WTC11 (cell line): ENCODE measurements around the gene ZNG1B. TPM values are rescaled to one million over a fixed set of nuclear protein-coding genes. Genes with fewer than 3 reads are reported as not detected.
"Not testable (repeated sequence)": the region's sequence is repeated elsewhere in the genome, so short reads cannot be mapped to it uniquely, and the experiment has no call there.

ENCODE experiments used
- ATAC-seq: fragments of 200-7000 bp; cut with Tn5 transposase; 2 replicates; pipeline ENCODE4 v1.10.0; 2021; ENCODE audit warnings: mild to moderate bottlenecking, moderate library complexity
- CTCF ChIA-PET: fragments of 300-600 bp; sonication (Branson Sonifier 250); formaldehyde crosslinking; loops from one replicate; lab custom pipeline; 2021; ENCODE audit warnings: antibody characterized with exemption; lab: Charles Lee
- POLR2A ChIA-PET: fragments of 350-600 bp; sonication (Branson Sonifier 250); formaldehyde crosslinking; loops from one replicate; lab custom pipeline; 2021; ENCODE audit warnings: antibody characterized with exemption; lab: Charles Lee
- DNase-seq: peaks from one replicate; pipeline ENCODE4 v3.0.0; 2021; ENCODE audit warnings: low spot score
- H3K27ac Mint-ChIP-seq: 2 replicates; pipeline ENCODE4 v1.8.0; 2021; ENCODE audit warnings: mixed read lengths
- H3K27me3 Mint-ChIP-seq: 2 replicates; pipeline ENCODE4 v1.8.0; 2021; ENCODE audit warnings: low read depth, mild to moderate bottlenecking, moderate library complexity, mixed read lengths
- H3K36me3 Mint-ChIP-seq: 2 replicates; pipeline ENCODE4 v1.8.0; 2021; ENCODE audit warnings: mixed read lengths
- H3K4me1 Mint-ChIP-seq: 2 replicates; pipeline ENCODE4 v1.8.0; 2022; ENCODE audit warnings: mixed read lengths
- H3K4me3 Mint-ChIP-seq: 2 replicates; pipeline ENCODE4 v1.8.0; 2021; ENCODE audit warnings: mild to moderate bottlenecking, moderate library complexity, mixed read lengths
- H3K9me3 Mint-ChIP-seq: 2 replicates; pipeline ENCODE4 v1.8.0; 2021; ENCODE audit warnings: mixed read lengths
- AR ChIP-seq: fragments of 250-450 bp; sonication (Bioruptor Pico); IDR thresholded peaks from 2 replicates; pipeline ENCODE4 v1.9.0; 2021; ENCODE audit warnings: mild to moderate bottlenecking
- ARID4B ChIP-seq: sonication (generic); formaldehyde crosslinking; IDR thresholded peaks from 2 replicates; pipeline ENCODE4 v1.8.0; 2023; ENCODE audit warnings: missing genetic modification reagents, mild to moderate bottlenecking, borderline replicate concordance
- ELF4 ChIP-seq: sonication (generic); formaldehyde crosslinking; IDR thresholded peaks from 2 replicates; pipeline ENCODE4 v1.8.1; 2022; ENCODE audit warnings: low read depth, mild to moderate bottlenecking, moderate library complexity, missing genetic modification reagents
- FOXP1 ChIP-seq: sonication (generic); formaldehyde crosslinking; IDR thresholded peaks from 2 replicates; pipeline ENCODE4 v1.8.0; 2022; ENCODE audit warnings: missing genetic modification reagents, mild to moderate bottlenecking, moderate library complexity, borderline replicate concordance
- HMGA2 ChIP-seq: fragments of 250-450 bp; sonication (Bioruptor Pico); IDR thresholded peaks from 2 replicates; pipeline ENCODE4 v1.4.0; 2021; ENCODE audit warnings: mild to moderate bottlenecking, moderate library complexity
- IRF2 ChIP-seq: sonication (generic); formaldehyde crosslinking; IDR thresholded peaks from 2 replicates; pipeline ENCODE4 v1.8.0; 2022; ENCODE audit warnings: low read depth, missing genetic modification reagents, borderline replicate concordance
- NFATC4 ChIP-seq: fragments of 250-450 bp; sonication (Bioruptor Pico); IDR thresholded peaks from 2 replicates; pipeline ENCODE4 v1.9.0; 2021; ENCODE audit warnings: mild to moderate bottlenecking
- PREB ChIP-seq: sonication (generic); formaldehyde crosslinking; IDR thresholded peaks from 2 replicates; pipeline ENCODE4 v1.8.1; 2022; ENCODE audit warnings: mild to moderate bottlenecking, missing genetic modification reagents, moderate library complexity, borderline replicate concordance
- RORB ChIP-seq: fragments of 250-450 bp; sonication (Bioruptor Pico); IDR thresholded peaks from 2 replicates; pipeline ENCODE4 v1.9.0; 2021; ENCODE audit warnings: mild to moderate bottlenecking
- SMAD3 ChIP-seq: sonication (generic); formaldehyde crosslinking; IDR thresholded peaks from 2 replicates; pipeline ENCODE4 v1.8.0; 2022; ENCODE audit warnings: missing genetic modification reagents, mild to moderate bottlenecking, borderline replicate concordance
- SP1 ChIP-seq: sonication (generic); formaldehyde crosslinking; conservative IDR thresholded peaks from 2 replicates; pipeline ENCODE4 v1.8.1; 2022; ENCODE audit warnings: missing genetic modification reagents
- ZNF317 ChIP-seq: sonication (generic); formaldehyde crosslinking; IDR thresholded peaks from 2 replicates; pipeline ENCODE4 v1.8.1; 2023; ENCODE audit warnings: low read depth, mild to moderate bottlenecking, moderate library complexity, missing genetic modification reagents, borderline replicate concordance
- ZNF425 ChIP-seq: fragments of 250-450 bp; sonication (Bioruptor Pico); conservative IDR thresholded peaks from 2 replicates; pipeline ENCODE4 v1.9.0; 2021; ENCODE audit warnings: mild to moderate bottlenecking
- total RNA-seq: library from RNA; stranded (reverse); gene quantifications from 3 replicates; pipeline ENCODE4 v1.2.3, GENCODE V29; 2021

The ZNG1B gene
- total RNA-seq, 1 experiment from 2014 or later: 38.3 TPM

DNA sequence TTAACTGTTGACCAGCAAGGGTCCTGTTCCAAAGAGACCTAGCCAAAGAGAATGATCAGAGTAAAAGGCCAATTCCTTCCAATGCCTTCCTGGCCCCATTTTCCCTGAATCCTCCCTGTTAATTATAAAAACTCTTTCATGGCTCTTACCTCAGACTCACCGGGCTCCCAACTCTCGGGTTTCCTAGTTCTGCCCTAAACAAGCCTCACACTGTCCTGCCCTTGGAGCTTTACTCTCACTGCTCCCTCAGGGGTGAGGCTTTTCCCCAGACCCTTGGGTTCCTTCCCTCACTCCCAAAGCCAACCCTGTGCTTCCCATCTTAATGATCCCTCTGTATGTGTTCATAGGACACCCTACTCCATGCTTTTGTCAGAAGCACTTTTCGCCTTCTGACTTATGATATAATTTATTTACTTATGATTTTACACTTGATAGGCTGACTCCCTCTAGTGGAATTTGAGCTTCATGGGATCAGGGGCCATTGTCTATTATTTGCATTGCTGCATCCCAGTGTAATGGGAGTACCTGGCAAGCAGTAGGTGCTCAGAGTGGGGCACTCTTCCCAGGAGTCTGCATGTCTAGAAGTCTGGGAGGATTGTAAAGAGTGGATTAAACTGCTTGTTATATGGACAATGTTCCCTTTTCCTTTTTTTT lies 29.9 kb upstream of the ZNG1B start:
- no peak overlapping the region for H3K27ac Mint-ChIP-seq
- H3K27me3 Mint-ChIP-seq: peaks cover 3% of the 10 kb centered on the region; the same call in 1 of the 2 replicates
- DNase-seq (no peak), ATAC-seq (peak; percentile 76)
- H3K36me3 Mint-ChIP-seq: no peaks in the 10 kb centered on the region
- peaks cover 19% of the 10 kb centered on the region for H3K4me1 Mint-ChIP-seq
- H3K9me3 Mint-ChIP-seq: no peaks in the 10 kb centered on the region
- TF ChIP-seq ARID4B (CRISPR knock-in tag): no peak
- TF ChIP-seq NFATC4: no peak
- TF ChIP-seq SP1: no peak
- TF ChIP-seq PREB (CRISPR knock-in tag): no peak
- TF ChIP-seq ELF4: no peak
- TF ChIP-seq ZNF425 (CRISPR knock-in tag): no peak
- no peak for TF ChIP-seq HMGA2 (CRISPR knock-in tag)
- no peak for TF ChIP-seq ZNF317 (CRISPR knock-in tag)
- TF ChIP-seq AR: no peak
- TF ChIP-seq RORB (CRISPR knock-in tag): no peak
- TF ChIP-seq SMAD3 (CRISPR knock-in tag): no peak
- no peak for TF ChIP-seq IRF2 (CRISPR knock-in tag)
- TF ChIP-seq FOXP1: no peak
- TF ChIP-seq, all 79 proteins: peak for 0
- POLR2A ChIA-PET: no interaction called here
- H3K4me3 Mint-ChIP-seq: no peak overlapping the region
- CTCF ChIA-PET: interaction anchor here (0.6 to 1.8 kb wide), 10 partner anchors 8 to 233 kb away, joined by 3 to 9 read pairs (median 4); no protein-coding TSS in a partner anchor

DNA sequence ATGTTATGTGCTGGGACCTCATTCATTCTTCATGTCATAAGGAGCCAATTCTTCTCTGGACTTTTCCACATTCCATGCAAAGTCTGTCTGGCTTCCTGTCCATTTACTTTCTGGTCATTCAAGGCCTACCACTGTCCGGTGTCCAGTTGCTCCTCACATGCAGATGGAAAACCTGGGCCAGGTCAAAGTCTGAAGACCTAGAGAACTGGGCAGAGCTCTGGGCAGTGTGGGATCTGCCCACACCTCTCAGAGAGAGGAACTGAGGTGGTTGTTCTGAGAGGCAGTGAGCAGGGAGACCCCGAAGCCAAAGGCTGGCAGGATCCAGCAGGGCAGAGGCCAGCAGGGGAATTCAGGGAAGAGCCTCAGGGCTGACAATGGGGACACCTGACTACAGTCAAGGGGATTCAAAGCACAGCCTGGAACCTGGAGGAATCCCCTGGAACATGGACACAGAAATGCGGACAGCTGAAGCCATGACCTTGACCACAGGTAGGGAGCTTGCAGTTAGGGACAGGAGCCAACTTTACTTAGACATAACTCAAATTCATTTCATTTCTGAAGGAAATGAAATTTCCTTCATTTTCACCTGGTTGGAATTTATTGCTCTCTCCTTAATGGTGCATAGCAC lies 25.7 kb upstream of the ZNG1B start:
- not testable (repeated sequence) for ATAC-seq, H3K4me1 Mint-ChIP-seq, H3K9me3 Mint-ChIP-seq

DNA sequence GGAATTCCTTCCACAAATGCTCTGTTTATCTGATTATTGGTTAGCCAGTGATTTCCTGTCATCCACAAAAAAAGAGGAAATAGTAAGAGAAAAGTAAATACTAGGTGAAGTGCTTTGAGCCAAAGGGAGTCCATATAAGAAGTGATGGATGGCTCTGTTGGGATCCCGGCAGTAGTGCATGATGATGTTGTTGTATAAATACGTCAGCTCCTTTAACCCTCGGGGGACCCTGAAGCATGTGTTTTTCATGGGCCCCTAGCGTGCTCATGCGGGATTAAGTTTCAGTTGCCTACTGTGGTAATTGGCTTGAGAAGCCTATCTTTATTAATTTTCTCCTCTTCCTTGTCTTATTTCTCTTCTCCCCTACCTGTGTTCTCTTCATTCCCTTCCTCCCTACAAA lies 24.7 kb upstream of the ZNG1B start:
- DNase-seq, ATAC-seq, H3K4me3 Mint-ChIP-seq, CTCF ChIA-PET, H3K27ac Mint-ChIP-seq, POLR2A ChIA-PET, H3K9me3 Mint-ChIP-seq, H3K36me3 Mint-ChIP-seq, H3K27me3 Mint-ChIP-seq, H3K4me1 Mint-ChIP-seq: not testable (repeated sequence)

More for the DNA sequence above, 25.7 kb upstream of the ZNG1B start:
- H3K27ac Mint-ChIP-seq, CTCF ChIA-PET, H3K27me3 Mint-ChIP-seq, H3K4me3 Mint-ChIP-seq, H3K36me3 Mint-ChIP-seq, POLR2A ChIA-PET, DNase-seq: not testable (repeated sequence)

- H3K36me3 Mint-ChIP-seq, POLR2A ChIA-PET, H3K9me3 Mint-ChIP-seq, H3K27me3 Mint-ChIP-seq, H3K4me1 Mint-ChIP-seq, DNase-seq, CTCF ChIA-PET, ATAC-seq, H3K27ac Mint-ChIP-seq, H3K4me3 Mint-ChIP-seq: not testable (repeated sequence)
Measured at GRCh38 chr2:113431773-113432172, 5.7 kb upstream of the ZNG1B start.

GRCh38 chr2:113433468-113433867 lies 4.0 kb upstream of the ZNG1B start:
- H3K9me3 Mint-ChIP-seq, H3K4me3 Mint-ChIP-seq, H3K36me3 Mint-ChIP-seq, H3K4me1 Mint-ChIP-seq, H3K27me3 Mint-ChIP-seq, DNase-seq, H3K27ac Mint-ChIP-seq, CTCF ChIA-PET, POLR2A ChIA-PET, ATAC-seq: not testable (repeated sequence)
